OCI-LY1 (cell line): Measurements from ENCODE around the gene VEPH1.

Experiments used
- H2AFZ ChIP-seq: fragments of 200-600 bp; sonication (generic), shearing (Covaris generic); 2 replicates; pipeline ENCODE4 v1.6.0; 2014; ENCODE audit warnings: antibody characterized with exemption, mild to moderate bottlenecking, low read length
- H3F3A ChIP-seq: fragments of 200-600 bp; sonication (generic), shearing (Covaris generic); 2 replicates; pipeline ENCODE4 v1.6.0; 2014; ENCODE audit warnings: mild to moderate bottlenecking, antibody characterized with exemption, low read length, moderate library complexity; ENCODE audit not compliant: insufficient read depth
- H3K27ac ChIP-seq: fragments of 200-600 bp; sonication (generic); 2 replicates; pipeline ENCODE4 v1.5.1; 2014; ENCODE audit warnings: low read length, mixed run types, mild to moderate bottlenecking, low read depth; ENCODE audit not compliant: poor library complexity, severe bottlenecking
- H3K27me3 ChIP-seq: fragments of 200-600 bp; sonication (generic); 2 replicates; pipeline ENCODE4 v1.6.0; 2014; ENCODE audit warnings: antibody characterized with exemption, mild to moderate bottlenecking, low read length, moderate library complexity; ENCODE audit not compliant: insufficient read depth
- H3K36me3 ChIP-seq: fragments of 200-600 bp; sonication (generic); 2 replicates; pipeline ENCODE4 v1.6.1; 2014; ENCODE audit warnings: mild to moderate bottlenecking, antibody characterized with exemption, low read length, moderate library complexity, mixed read lengths; ENCODE audit not compliant: insufficient read depth
- H3K4me1 ChIP-seq: fragments of 200-600 bp; sonication (generic); 2 replicates; pipeline ENCODE4 v1.5.1; 2014; ENCODE audit warnings: mild to moderate bottlenecking, low read length, moderate library complexity; ENCODE audit not compliant: insufficient read depth, severe bottlenecking
- H3K4me2 ChIP-seq: fragments of 200-600 bp; sonication (generic), shearing (Covaris generic); 2 replicates; pipeline ENCODE4 v1.6.1; 2014; ENCODE audit warnings: low read length
- H3K4me3 ChIP-seq: fragments of 200-600 bp; sonication (generic); 2 replicates; pipeline ENCODE4 v1.5.1; 2014; ENCODE audit warnings: low read length, low read depth, mild to moderate bottlenecking, mixed read lengths; ENCODE audit not compliant: poor library complexity, severe bottlenecking
- H3K79me2 ChIP-seq: fragments of 200-600 bp; shearing (Covaris generic); 2 replicates; pipeline ENCODE4 v1.6.1; 2016; ENCODE audit warnings: mixed run types, low read length, mixed read lengths; ENCODE audit not compliant: insufficient read depth
- H3K9ac ChIP-seq: fragments of 200-600 bp; sonication (generic), shearing (Covaris generic); 2 replicates; pipeline ENCODE4 v1.6.1; 2014; ENCODE audit warnings: mild to moderate bottlenecking, low read length, mixed read lengths
- H3K9me2 ChIP-seq: fragments of 200-600 bp; sonication (generic), shearing (Covaris generic); 2 replicates; pipeline ENCODE4 v1.6.1; 2014; ENCODE audit warnings: low read depth, mild to moderate bottlenecking, low read length, mixed read lengths
- H3K9me3 ChIP-seq: fragments of 200-600 bp; shearing (Covaris generic); 2 replicates; pipeline ENCODE4 v1.6.1; 2014; ENCODE audit warnings: low read length, mixed read lengths
- H4K20me1 ChIP-seq: fragments of 200-600 bp; sonication (generic), shearing (Covaris generic); 2 replicates; pipeline ENCODE4 v1.6.0; 2016; ENCODE audit warnings: mild to moderate bottlenecking, low read length; ENCODE audit not compliant: insufficient read depth
- EZH2 ChIP-seq: fragments of 200-600 bp; sonication (generic), shearing (Covaris generic); IDR thresholded peaks from 2 replicates; pipeline ENCODE4 v1.8.0; 2017; ENCODE audit warnings: borderline replicate concordance, mixed run types, mild to moderate bottlenecking, antibody characterized with exemption, low read length, moderate library complexity, mixed read lengths
- TF ChIP-seq, protein P1 (sequence below): fragments of 200-600 bp; sonication (generic), shearing (Covaris generic); IDR thresholded peaks from 2 replicates; pipeline ENCODE4 v1.5.1; 2017; ENCODE audit warnings: mild to moderate bottlenecking, antibody characterized with exemption, low read length, moderate library complexity, mixed read lengths

VEPH1 gene

DNA sequence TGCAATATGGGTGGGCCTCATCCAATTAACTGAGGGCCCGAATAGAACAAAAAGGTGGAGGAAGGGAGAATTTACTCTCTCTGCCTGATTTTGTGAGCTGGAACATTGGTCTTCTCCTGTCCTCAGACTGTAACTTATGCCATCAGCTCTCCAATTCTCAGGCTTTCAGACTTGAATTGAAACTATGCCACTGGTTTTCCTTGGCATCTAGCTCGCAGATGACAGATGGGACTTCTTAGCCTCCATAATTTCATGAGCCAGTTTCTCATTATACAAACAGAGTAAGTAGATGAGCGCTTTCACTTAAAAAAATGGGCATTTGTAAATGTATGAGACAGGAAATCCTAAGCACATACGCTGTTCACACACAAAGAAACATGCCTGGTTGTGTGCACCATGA is 75.3 kb downstream of the VEPH1 start:
- no peak overlapping the region for H3K4me3 ChIP-seq
- H3K4me1 ChIP-seq: no peaks in the 10 kb centered on the region
- no peaks in the 10 kb centered on the region for H3K36me3 ChIP-seq
- no peaks in the 10 kb centered on the region for H3K9me2 ChIP-seq
- H2AFZ ChIP-seq: no peak overlapping the region
- no peaks in the 10 kb centered on the region for H3K27me3 ChIP-seq
- H3K4me2 ChIP-seq: no peak overlapping the region
- H3K9ac ChIP-seq: no peak overlapping the region
- H3F3A ChIP-seq: no peaks in the 10 kb centered on the region
- H3K27ac ChIP-seq: no peak overlapping the region
- TF ChIP-seq EZH2: no peak
- TF ChIP-seq, protein P1, sequence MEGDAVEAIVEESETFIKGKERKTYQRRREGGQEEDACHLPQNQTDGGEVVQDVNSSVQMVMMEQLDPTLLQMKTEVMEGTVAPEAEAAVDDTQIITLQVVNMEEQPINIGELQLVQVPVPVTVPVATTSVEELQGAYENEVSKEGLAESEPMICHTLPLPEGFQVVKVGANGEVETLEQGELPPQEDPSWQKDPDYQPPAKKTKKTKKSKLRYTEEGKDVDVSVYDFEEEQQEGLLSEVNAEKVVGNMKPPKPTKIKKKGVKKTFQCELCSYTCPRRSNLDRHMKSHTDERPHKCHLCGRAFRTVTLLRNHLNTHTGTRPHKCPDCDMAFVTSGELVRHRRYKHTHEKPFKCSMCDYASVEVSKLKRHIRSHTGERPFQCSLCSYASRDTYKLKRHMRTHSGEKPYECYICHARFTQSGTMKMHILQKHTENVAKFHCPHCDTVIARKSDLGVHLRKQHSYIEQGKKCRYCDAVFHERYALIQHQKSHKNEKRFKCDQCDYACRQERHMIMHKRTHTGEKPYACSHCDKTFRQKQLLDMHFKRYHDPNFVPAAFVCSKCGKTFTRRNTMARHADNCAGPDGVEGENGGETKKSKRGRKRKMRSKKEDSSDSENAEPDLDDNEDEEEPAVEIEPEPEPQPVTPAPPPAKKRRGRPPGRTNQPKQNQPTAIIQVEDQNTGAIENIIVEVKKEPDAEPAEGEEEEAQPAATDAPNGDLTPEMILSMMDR: no peak
- H3K9me3 ChIP-seq: no peaks in the 10 kb centered on the region
- no peaks in the 10 kb centered on the region for H4K20me1 ChIP-seq
- no peaks in the 10 kb centered on the region for H3K79me2 ChIP-seq

DNA sequence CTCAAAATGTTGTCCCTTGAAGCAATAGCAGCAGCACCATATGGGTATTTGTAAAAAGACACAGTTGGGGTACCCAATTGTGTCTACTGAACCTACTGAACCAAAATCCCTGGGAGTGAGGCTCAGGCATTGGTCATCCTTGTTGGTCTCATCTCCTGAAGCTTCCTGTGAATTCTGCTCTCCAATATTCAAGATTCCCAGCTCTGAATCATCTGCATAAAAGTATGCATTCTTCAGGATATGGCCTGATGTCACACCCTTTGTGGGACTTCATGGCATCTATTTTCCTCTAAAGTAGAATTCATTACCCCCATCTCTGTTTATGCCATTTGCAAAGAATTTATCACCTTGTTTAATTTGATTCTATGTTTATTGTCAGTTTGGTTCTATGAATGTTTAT is 79.9 kb downstream of the VEPH1 start:
- H3K9me2 ChIP-seq: no peaks in the 10 kb centered on the region
- no peak overlapping the region for H3K9ac ChIP-seq
- no peaks in the 10 kb centered on the region for H3F3A ChIP-seq
- H3K27ac ChIP-seq: no peak overlapping the region
- no peaks in the 10 kb centered on the region for H3K9me3 ChIP-seq
- H3K27me3 ChIP-seq: no peaks in the 10 kb centered on the region
- H3K4me2 ChIP-seq: no peak overlapping the region
- no peak for TF ChIP-seq EZH2
- TF ChIP-seq, protein P1: no peak
- H2AFZ ChIP-seq: no peak overlapping the region
- H3K36me3 ChIP-seq: no peaks in the 10 kb centered on the region
- H3K4me3 ChIP-seq: no peak overlapping the region
- no peaks in the 10 kb centered on the region for H4K20me1 ChIP-seq
- no peaks in the 10 kb centered on the region for H3K4me1 ChIP-seq
- H3K79me2 ChIP-seq: no peaks in the 10 kb centered on the region

DNA sequence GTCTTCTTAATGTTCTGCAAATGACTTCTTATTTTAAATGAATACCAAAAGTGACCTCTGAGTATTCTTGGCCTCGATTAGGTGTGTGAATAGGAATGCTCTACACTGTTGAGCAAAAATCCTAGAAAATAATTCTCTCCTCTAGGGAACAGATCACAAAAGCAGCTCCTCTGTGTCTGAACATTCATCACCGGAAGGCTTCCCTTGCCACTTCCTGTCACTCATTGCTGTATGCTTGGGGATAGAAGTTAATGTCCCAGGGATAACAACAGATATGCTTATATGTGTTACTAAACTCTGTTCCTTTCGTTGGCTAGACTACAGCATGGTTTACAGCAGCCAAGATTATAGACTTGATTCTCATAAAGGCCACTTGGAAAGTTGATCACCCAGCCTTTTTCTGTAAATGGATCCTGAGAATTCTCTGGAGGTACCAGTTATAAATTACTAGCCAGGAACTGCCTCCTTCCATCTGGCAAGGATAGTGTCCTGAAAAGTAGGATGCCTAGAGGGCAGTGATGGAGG is 82.5 kb downstream of the VEPH1 start:
- Histone ChIP-seq H3K9me2 (no peaks in the 10 kb centered on the region), H3K79me2 (no peaks in the 10 kb centered on the region), H3K4me1 (no peaks in the 10 kb centered on the region), H4K20me1 (no peaks in the 10 kb centered on the region), H3K27ac (no peak overlapping the region), H3K27me3 (no peaks in the 10 kb centered on the region), H3K9me3 (no peaks in the 10 kb centered on the region), H3K36me3 (no peaks in the 10 kb centered on the region), H3F3A (no peaks in the 10 kb centered on the region), H3K4me2 (no peak overlapping the region), H3K4me3 (no peak overlapping the region), H3K9ac (no peak overlapping the region), H2AFZ (no peak overlapping the region)
- TF ChIP-seq, protein P1: no peak
- no peak for TF ChIP-seq EZH2
